Fibroblast of pulmonary artery (primary cell): ENCODE measurements around the gene ABTB2.

Experiments used
- DNase-seq: peaks from one replicate; pipeline ENCODE4 v3.0.0-alpha.2; 2010; ENCODE audit warnings: low read depth
- H3K4me3 ChIP-seq: replicated peaks from 2 replicates; pipeline ENCODE4 v1.5.1; 2011; ENCODE audit warnings: low read depth, mild to moderate bottlenecking, control low read depth, low read length, moderate library complexity
- CTCF ChIP-seq: IDR thresholded peaks from 2 replicates; pipeline ENCODE4 v1.5.1; 2011; ENCODE audit warnings: mild to moderate bottlenecking, control low read depth, low read length, inconsistent platforms; ENCODE audit errors: missing control alignments

ABTB2 gene

GRCh38 chr11:34105957-34106504, 251.8 kb downstream of the ABTB2 start:
- peak; percentile 23 for DNase-seq
- H3K4me3 ChIP-seq, result peak overlapping the region; percentile 94
- no peak for TF ChIP-seq CTCF

DNA sequence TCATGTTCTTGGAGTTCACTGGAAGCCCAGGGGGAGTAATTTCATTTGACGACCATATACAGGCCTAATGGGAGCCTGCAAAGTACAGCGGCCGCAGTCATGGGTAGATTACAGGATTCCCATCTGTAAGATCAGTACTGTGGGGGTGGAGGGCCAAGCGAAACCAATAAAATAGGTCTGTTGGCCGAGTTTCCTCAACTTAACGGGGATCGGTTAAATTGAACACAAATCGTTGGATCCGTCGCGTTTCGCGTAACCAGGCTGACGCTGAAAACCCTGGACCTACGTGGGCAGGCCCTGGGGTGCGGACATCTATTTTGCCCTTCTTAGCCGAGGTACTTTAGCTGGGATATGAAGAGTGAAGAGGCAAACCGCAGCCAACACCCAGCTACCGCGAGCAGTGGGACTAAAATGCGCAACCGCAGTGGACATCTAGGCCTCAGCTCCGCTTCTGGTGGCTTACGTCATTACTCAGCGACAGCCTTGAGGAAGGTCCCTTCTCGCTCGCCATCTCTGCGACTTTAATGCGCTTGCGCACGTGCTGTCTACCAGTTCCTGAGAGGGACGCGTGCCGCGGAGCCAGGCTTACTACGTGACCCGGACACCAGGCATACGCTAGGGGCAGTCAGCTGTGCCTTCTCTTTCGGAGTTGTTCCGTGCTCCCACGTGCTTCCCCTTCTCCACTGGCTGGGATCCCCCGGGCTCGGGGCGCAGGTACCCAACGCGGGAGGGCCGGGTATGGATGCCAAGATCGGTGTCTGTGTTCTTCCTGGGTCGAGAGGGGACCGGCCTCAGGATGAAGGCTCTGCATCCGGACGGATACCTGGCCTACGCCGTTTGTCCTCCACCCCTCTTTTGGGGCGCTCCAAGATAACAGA, 252.5 kb downstream of the ABTB2 start, which contains the start of gene NAT10:
Gene NAT10 (plus strand): TSS at position 551 of the 878 bp plus-strand sequence. CDS start 2,597 bp downstream, outside the sequence.
- DNase-seq, result peak; percentile 99
- peak within 1 kb of the TSS; percentile 94 for H3K4me3 ChIP-seq
- peak; percentile 3 for TF ChIP-seq CTCF

DNA sequence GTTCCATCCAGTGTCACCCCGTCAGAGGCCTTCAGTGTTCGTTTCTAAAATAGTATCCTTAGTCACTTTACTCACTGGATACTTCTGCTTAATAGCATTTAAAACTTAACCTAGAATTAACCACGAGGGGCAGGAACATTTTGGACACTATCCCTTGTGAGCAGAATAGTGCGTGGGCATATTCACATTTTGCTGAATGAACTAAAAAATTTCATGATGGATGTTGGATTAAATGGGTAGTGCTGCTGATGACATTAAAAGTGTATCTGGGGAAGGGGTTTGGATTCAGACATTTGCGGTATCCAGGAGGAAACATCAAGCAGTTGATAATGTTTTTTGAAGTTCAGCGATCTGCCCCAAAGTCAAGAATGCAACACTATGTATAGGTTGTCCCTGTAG, 253.1 kb downstream of the ABTB2 start:
- DNase-seq, result no peak
- TF ChIP-seq CTCF, result no peak
- peak overlapping the region; percentile 94 for H3K4me3 ChIP-seq
